ENCODE measurements around the gene S100A11.

S100A11 gene

GRCh38 chr1:151990058-151990855 is 46.5 kb downstream of the S100A11 start:
- no peaks in the 10 kb centered on the region for H3K27me3 ChIP-seq (ENCODE audit: insufficient read depth, low read depth)
- H4K20me1 ChIP-seq (ENCODE audit: insufficient read depth) = no peaks in the 10 kb centered on the region
- no peaks in the 10 kb centered on the region for H3K79me2 ChIP-seq (ENCODE audit: insufficient read depth, low read depth)
- H3K4me1 ChIP-seq (ENCODE audit: low read depth, poor library complexity, severe bottlenecking) = peaks cover 23% of the 10 kb centered on the region
- no peaks in the 10 kb centered on the region for H3K36me3 ChIP-seq (ENCODE audit: insufficient read depth)
- H3K9ac ChIP-seq = no peak overlapping the region
- no peak overlapping the region for H3K27ac ChIP-seq
- TF ChIP-seq, protein P1, sequence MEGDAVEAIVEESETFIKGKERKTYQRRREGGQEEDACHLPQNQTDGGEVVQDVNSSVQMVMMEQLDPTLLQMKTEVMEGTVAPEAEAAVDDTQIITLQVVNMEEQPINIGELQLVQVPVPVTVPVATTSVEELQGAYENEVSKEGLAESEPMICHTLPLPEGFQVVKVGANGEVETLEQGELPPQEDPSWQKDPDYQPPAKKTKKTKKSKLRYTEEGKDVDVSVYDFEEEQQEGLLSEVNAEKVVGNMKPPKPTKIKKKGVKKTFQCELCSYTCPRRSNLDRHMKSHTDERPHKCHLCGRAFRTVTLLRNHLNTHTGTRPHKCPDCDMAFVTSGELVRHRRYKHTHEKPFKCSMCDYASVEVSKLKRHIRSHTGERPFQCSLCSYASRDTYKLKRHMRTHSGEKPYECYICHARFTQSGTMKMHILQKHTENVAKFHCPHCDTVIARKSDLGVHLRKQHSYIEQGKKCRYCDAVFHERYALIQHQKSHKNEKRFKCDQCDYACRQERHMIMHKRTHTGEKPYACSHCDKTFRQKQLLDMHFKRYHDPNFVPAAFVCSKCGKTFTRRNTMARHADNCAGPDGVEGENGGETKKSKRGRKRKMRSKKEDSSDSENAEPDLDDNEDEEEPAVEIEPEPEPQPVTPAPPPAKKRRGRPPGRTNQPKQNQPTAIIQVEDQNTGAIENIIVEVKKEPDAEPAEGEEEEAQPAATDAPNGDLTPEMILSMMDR (conservative IDR thresholded peaks at IDR 0.05; ENCODE audit: low read depth, low read length) = no peak
- H3K4me2 ChIP-seq = no peak overlapping the region
- H3K4me3 ChIP-seq (IDR thresholded peaks at IDR 0.05; ENCODE audit: insufficient read depth, low read depth, low read length) = no peak overlapping the region
- H2AFZ ChIP-seq (ENCODE audit: low read depth) = no peak overlapping the region

- no peak overlapping the region for H2AFZ ChIP-seq (ENCODE audit: low read depth)
- H3K79me2 ChIP-seq (ENCODE audit: insufficient read depth, low read depth) = no peaks in the 10 kb centered on the region
- H4K20me1 ChIP-seq (ENCODE audit: insufficient read depth) = no peaks in the 10 kb centered on the region
- H3K27me3 ChIP-seq (ENCODE audit: insufficient read depth, low read depth) = no peaks in the 10 kb centered on the region
- TF ChIP-seq, protein P1 (conservative IDR thresholded peaks at IDR 0.05; ENCODE audit: low read depth, low read length) = no peak
- H3K9ac ChIP-seq = no peak overlapping the region
- H3K4me2 ChIP-seq = no peak overlapping the region
- H3K27ac ChIP-seq = no peak overlapping the region
- H3K4me1 ChIP-seq (ENCODE audit: low read depth, poor library complexity, severe bottlenecking) = peaks cover 25% of the 10 kb centered on the region
- H3K4me3 ChIP-seq (IDR thresholded peaks at IDR 0.05; ENCODE audit: insufficient read depth, low read depth, low read length) = no peak overlapping the region
- no peaks in the 10 kb centered on the region for H3K36me3 ChIP-seq (ENCODE audit: insufficient read depth)
Measured at GRCh38 chr1:151989211-151989862, 47.5 kb downstream of the S100A11 start.

- Histone ChIP-seq H3K79me2 (ENCODE audit: insufficient read depth, low read depth) (no peaks in the 10 kb centered on the region), H3K36me3 (ENCODE audit: insufficient read depth) (no peaks in the 10 kb centered on the region), H3K27me3 (ENCODE audit: insufficient read depth, low read depth) (no peaks in the 10 kb centered on the region), H3K4me2 (no peak overlapping the region), H4K20me1 (ENCODE audit: insufficient read depth) (no peaks in the 10 kb centered on the region), H2AFZ (ENCODE audit: low read depth) (no peak overlapping the region), H3K4me1 (ENCODE audit: low read depth, poor library complexity, severe bottlenecking) (peaks cover 29% of the 10 kb centered on the region), H3K4me3 (IDR thresholded peaks at IDR 0.05; ENCODE audit: insufficient read depth, low read depth, low read length) (no peak overlapping the region), H3K9ac (no peak overlapping the region), H3K27ac (no peak overlapping the region)
- TF ChIP-seq, protein P1 (conservative IDR thresholded peaks at IDR 0.05; ENCODE audit: low read depth, low read length) = no peak
Measured at GRCh38 chr1:151988405-151988923, 48.3 kb downstream of the S100A11 start.

DNA sequence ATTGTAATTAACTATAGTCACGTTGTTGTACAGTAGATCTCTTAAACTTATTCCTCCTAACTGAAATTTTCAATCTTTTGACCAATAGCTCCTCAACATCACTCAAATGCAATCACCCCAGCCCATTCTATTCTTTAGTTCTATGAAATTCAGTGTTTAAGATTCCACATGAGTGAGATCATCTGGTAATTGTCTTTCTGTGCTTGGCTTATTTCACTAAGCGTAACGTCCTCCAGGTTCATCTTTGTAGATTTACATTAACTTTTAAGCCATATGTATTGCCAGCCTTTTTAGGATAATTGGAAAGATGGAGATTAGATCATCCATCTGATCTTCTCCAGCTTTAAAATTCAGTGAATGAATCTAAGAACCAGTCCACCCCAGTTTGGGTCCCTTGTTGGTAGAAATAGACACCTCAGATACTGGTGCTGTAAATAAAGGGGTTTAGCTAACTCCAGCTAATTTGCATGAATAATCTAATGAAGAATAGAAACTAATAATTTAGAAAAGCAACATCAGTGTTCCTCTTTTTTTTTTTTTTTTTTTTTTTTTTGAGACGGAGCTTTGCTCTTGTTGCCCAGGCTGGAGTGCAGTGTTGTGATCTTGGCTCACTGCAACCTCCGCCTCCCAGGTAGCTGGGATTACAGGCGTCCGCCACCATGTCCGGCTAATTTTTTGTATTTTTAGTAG is 50.2 kb downstream of the S100A11 start:
- Histone ChIP-seq H3K27me3 (ENCODE audit: insufficient read depth, low read depth) (no peaks in the 10 kb centered on the region), H2AFZ (ENCODE audit: low read depth) (no peak overlapping the region), H3K9ac (no peak overlapping the region), H3K36me3 (ENCODE audit: insufficient read depth) (no peaks in the 10 kb centered on the region), H4K20me1 (ENCODE audit: insufficient read depth) (no peaks in the 10 kb centered on the region), H3K4me1 (ENCODE audit: low read depth, poor library complexity, severe bottlenecking) (peaks cover 23% of the 10 kb centered on the region), H3K79me2 (ENCODE audit: insufficient read depth, low read depth) (no peaks in the 10 kb centered on the region), H3K4me2 (no peak overlapping the region), H3K27ac (no peak overlapping the region), H3K4me3 (IDR thresholded peaks at IDR 0.05; ENCODE audit: insufficient read depth, low read depth, low read length) (no peak overlapping the region)
- TF ChIP-seq, protein P1 (conservative IDR thresholded peaks at IDR 0.05; ENCODE audit: low read depth, low read length) = no peak

All from KMS-11 (cell line).